Dedifferentiated amniotic fluid mesenchymal stem cell (primary cell): Measurements from ENCODE around the gene PLA2R1.
A peak's percentile ranks its signal among the peaks of the same experiment; 100 is the strongest.
"Not testable (repeated sequence)": the region's sequence is repeated elsewhere in the genome, so short reads cannot be mapped to it uniquely, and the experiment has no call there.

Experiments used
- DNase-seq: peaks from one replicate; pipeline ENCODE4 v3.0.0-alpha.2; 2016; ENCODE audit errors: extremely low spot score

The PLA2R1 gene

DNA sequence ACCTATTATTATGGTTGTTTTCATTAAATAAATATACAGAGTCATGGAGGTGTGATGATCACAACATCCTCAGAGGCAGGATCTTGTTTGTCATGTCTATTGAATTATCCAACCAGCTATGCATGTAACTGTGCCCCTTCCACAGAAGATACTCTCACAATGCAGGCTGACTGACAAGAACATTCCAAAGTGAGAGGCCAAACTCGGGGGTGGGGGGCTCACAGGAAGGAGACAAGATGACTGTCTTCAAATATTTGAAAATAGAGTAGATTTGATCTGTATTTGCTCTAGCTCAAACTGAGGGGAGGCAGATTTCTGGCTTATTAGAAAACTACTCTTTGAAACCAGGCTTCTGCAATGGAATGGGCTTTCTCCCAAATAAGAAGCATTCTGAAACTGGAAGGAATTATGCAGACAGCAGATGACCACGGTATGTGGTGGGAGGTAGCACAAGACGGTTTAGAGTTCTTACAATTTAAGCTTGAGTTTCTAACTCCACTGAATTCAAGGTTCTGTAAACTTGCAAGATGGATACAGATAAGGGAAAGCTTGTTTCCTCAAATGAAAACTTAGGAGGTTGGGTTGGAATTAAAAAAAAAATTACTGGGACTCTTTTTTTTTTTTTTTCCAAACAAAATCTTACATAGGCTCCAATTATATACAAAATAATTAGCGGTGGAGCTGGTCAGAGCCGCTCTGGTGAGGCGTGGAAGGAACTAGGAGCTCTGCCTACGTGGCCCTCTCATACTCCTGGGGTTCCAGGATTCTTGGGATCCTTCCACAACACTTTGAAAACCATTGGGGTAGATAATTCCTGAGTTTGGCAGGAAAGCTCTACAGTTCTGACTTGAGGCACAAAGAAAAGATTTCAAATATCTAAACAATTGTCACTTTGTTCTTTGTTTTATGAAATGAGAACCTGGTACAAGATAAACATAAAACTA, 79.3 kb downstream of the PLA2R1 start:
- peak; percentile 59 for DNase-seq

- no peak for DNase-seq
These were observed 80.1 kb downstream of the PLA2R1 start for GRCh38 chr2:159982270-159982669.

GRCh38 chr2:159976527-159977160, 85.8 kb downstream of the PLA2R1 start:
- DNase-seq = no peak

GRCh38 chr2:159973325-159973724, 89.1 kb downstream of the PLA2R1 start:
- no peak for DNase-seq

DNA sequence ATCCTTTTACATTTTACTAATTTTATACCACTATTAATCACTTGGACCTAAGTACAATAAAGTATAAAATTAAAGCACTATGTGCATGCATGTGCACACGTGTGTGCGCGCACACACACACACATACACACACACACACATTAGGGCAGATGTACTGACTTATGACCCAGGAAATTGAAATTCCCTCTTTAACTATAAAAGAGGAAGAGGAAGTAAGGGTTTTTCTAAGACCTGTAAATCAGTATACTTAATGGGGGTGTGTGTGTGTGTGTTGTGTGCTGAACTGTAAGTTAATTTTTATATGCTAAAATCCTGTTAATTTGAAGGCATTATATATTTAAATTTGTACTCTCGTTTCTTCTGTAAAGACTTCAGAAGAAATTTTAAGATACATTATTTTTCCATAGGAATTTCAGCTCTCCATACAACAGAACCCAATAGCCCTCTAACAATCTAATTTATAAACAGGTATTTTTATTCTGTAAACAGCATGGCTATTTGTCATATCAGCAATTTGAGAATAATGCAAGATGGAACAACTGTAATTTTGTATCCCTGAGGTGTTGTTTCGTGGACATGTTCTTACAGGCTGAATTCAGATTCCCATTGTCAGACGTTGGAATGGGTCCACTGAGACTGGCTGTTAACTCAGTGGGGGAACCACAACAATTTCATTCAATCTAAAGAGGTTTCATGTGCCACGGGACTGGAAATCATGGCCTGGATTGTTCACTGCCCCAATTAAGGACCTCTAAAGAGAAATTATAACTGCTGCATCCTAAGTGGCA, 90.9 kb downstream of the PLA2R1 start:
- no peak for DNase-seq

DNA sequence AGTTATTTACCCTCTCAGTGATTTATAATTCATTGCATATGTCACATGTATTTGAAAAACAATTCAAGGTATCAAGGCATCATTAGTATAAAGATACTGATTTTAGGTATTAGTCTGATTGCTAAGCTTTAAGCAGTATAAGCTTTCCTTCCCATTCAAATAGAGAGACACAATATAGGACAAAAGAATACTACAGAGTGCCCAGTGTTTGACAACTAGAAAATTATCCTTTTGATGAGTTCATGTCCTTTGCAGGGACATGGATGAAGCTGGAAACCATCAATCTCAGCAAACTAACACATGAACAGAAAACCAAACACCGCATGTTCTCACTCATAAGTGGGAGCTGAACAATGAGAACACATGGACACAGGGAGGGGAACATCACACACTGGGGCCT, 91.9 kb downstream of the PLA2R1 start:
- DNase-seq = not testable (repeated sequence)

- DNase-seq = peak; percentile 87
These were observed 94.0 kb downstream of the PLA2R1 start for GRCh38 chr2:159968279-159968900.

DNA sequence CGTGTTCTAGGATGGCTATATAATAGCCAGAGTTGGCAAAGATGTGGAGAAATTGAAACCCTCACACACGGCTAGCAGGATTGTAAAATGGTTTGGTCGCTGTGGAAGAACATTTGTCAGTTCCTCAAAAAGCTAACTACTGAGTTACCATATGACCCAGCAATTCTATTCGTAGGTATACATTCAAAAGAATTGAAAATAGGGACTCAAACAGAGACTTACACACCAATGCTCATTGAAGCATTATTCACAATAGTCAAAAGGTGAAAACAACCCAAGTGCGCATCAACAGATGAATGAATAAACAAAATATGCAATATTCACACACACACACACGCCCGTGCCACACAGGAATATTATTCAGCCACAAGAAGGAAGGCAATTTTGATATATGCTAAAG, 98.7 kb downstream of the PLA2R1 start:
- no peak for DNase-seq

GRCh38 chr2:159962513-159962912, 99.9 kb downstream of the PLA2R1 start:
- not testable (repeated sequence) for DNase-seq

DNA sequence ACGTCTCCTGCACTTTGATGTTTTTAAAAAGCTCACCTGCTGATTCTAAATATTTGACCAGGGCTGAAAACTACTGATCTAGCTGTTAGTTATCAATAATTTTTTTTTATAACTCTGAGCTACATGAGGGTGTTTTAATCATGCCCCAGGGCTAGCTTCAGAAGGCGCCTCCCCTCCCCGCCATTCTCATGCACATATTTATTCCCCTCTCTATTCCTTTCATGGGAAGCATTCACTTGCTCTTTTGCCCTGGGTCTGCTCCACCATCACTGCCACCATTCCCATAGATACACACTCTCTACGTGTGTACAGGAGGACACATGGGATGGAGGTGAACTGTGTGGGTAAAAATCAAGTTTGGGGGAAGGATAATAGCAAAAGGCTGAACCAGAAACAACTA, 101.0 kb downstream of the PLA2R1 start:
- no peak for DNase-seq

DNA sequence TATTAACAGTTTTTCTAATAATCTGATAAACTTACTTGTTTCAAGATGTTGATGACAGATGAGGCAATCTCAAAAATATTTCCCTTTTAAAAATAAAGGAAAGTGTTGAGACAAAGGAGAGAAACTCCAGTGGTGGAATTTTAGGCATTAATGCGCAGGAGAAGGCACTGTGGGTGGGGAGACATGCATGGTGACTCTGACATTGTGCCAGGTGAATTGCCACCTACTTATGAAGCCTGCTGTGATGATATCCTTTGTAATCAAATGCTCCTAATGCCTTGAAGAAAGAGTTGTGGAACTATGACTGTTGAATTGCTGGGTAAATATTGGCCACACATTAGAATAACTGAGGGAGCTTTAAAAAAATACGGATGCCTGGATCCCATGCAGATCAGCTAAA, 101.4 kb downstream of the PLA2R1 start:
- no peak for DNase-seq

DNA sequence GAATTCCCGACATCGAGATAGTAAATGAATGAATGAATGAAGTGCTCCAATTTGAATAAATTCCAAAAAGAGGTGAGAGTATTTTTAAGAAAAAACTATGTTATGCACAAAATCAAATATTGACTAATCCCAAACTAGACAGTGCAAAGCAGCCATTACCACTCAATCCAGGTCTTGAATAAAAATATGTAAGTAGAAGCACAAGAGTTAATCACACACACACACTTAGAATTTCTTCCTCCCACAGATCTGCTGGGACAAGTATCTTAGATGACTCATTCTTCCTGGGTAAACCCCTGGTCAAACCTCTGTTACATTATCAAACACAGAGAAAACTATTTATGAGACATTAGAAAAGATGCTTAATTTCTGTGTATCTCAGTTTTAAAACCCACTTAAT, 102.0 kb downstream of the PLA2R1 start:
- DNase-seq = peak; percentile 60

DNA sequence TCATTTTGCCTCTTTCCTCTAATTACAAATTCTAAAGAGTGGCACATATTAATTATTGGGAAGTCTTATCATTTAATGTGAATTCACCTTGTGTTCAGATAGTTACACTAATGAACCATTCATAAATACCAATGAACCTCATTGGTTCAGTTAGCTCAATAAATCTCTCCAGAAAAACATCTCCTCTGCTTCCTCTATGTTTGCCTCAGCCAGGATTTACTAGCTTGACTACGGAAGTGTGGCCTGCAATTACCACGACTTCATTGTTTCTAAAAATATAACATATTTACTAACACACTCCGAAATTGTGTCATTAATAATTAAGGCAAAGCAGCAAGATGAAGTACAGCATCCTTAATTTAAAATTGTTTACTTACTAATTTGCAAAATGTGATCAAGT, 103.3 kb downstream of the PLA2R1 start:
- DNase-seq = no peak

GRCh38 chr2:159953136-159953823, 109.1 kb downstream of the PLA2R1 start:
- DNase-seq = no peak

DNA sequence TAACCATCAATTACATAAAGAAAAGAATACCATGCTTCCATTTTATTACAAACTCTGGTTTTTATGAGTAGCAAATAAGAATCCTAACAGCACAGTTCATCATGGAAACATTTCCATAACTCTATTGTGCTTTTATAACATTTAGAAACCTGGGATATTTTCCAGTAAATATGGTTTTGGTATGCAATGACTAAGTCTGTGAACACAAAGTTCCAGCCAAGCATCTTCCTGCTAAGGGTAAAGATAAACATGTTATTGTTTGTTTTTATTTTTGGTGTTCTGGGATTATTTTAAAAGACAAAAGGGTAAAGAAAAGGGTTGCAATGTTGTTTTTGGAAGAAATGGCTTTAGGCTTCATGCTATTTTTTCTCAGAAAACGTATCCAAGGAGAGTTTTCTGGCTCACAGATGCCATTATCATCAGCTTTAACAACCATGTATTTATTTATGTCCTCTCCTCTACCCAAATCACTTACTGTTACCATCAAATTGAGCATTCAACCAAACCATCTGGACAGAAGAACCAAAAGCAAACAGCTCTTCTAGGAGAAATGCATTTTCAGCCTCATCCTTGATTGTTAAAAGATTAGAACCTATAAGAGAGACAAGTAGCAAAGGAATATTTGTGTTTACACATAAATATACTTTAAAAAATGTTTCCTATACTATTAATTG, 116.0 kb downstream of the PLA2R1 start:
- peak; percentile 91 for DNase-seq

GRCh38 chr2:159944874-159945273, 117.5 kb downstream of the PLA2R1 start:
- DNase-seq = no peak

DNA sequence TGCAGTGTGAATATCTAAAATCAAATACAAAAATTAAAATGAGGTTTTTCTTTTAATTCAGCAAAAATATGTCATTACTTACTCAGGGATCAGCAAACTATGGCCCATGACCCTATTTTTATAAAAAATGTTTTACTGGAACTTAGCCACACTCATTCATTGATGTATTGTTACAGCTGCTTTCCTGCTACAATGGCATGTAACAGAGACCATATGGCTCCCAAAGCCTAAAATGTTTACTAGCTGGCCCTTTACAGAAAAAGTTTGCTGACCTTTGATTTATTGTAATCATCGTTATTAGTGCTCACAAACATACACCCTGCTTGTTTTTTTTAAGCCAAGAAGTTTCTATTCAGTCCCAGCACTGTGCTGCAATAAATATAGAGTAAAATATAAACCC, 120.3 kb downstream of the PLA2R1 start:
- DNase-seq = no peak

DNA sequence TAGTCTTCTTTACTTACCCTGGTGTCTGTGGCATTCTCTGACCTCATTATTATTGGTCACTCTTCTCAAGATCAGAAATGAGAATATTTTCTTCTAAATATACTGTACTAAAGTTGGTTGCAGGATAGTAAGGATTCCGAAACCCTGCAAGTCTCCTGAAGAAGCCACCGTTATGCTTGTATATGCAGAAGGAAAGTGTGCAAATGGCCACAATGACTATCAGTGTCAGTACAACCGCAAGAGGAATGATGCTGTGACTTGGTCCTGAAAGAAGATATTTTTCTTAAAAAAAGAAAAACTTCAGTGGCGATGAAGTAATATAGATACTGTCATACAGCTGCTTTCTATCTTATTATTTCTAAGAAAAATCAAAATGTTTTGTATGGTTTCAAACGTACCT, 120.7 kb downstream of the PLA2R1 start:
- no peak for DNase-seq

- DNase-seq = peak; percentile 33
These were observed 122.5 kb downstream of the PLA2R1 start for GRCh38 chr2:159939946-159940345.

DNA sequence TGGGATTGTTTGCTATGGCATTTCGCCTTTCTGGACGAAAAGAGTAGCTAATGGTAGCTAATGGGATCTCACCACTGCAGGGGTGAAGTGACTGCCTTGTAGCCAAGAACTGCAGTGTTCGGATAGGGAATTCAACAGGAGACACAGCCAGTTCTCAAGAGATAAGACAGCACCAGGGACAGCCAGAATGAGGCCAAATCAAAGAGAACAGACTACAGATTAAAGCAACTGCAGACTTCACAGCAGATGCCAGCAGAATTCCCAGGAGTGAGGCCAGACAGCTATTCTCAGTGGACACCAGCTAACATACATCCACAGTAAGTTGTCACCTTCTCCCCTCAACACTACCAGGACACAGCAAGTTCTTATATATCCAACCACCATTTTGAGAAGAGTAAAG, 124.0 kb downstream of the PLA2R1 start:
- no peak for DNase-seq

- DNase-seq = no peak
These were observed 125.9 kb downstream of the PLA2R1 start for GRCh38 chr2:159936471-159936870.
